SU-DHL-6 (cell line): ENCODE results near the gene NDUFB6.

Source experiments
- H2AFZ ChIP-seq: fragments of 200-600 bp; sonication (generic); 2 replicates; pipeline ENCODE4 v1.6.1; 2014; ENCODE audit warnings: low read depth, mild to moderate bottlenecking, moderate library complexity, mixed read lengths, antibody characterized with exemption, low read length; ENCODE audit not compliant: severe bottlenecking
- H3F3A ChIP-seq: fragments of 200-600 bp; shearing (Covaris generic); 2 replicates; pipeline ENCODE4 v1.6.0; 2016; ENCODE audit warnings: antibody characterized with exemption, mild to moderate bottlenecking; ENCODE audit not compliant: insufficient read depth
- H3K27ac ChIP-seq: fragments of 200-600 bp; sonication (generic); 2 replicates; pipeline ENCODE4 v1.5.1; 2016; ENCODE audit warnings: low read depth, mild to moderate bottlenecking, low read length, moderate library complexity, mixed read lengths
- H3K27me3 ChIP-seq: fragments of 200-600 bp; sonication (generic), shearing (Covaris generic); 2 replicates; pipeline ENCODE4 v1.6.0; 2014; ENCODE audit warnings: mild to moderate bottlenecking, low read length
- H3K36me3 ChIP-seq: fragments of 200-600 bp; sonication (generic); 2 replicates; pipeline ENCODE4 v1.6.1; 2014; ENCODE audit warnings: mild to moderate bottlenecking, low read length, mixed read lengths
- H3K4me2 ChIP-seq: fragments of 300-600, 200-600 bp; shearing (Covaris generic), sonication (generic); 2 replicates; pipeline ENCODE4 v1.6.0; 2014; ENCODE audit warnings: low read length, low read depth, mild to moderate bottlenecking; ENCODE audit not compliant: poor library complexity, severe bottlenecking
- H3K4me3 ChIP-seq: fragments of 200-600 bp; sonication (generic); 2 replicates; pipeline ENCODE4 v1.5.1; 2014; ENCODE audit warnings: antibody characterized with exemption, low read length, mild to moderate bottlenecking, mixed read lengths; ENCODE audit not compliant: insufficient read depth, poor library complexity, severe bottlenecking
- H3K79me2 ChIP-seq: fragments of 200-600 bp; sonication (generic); 2 replicates; pipeline ENCODE4 v1.6.1; 2014; ENCODE audit warnings: mild to moderate bottlenecking, low read length, moderate library complexity; ENCODE audit not compliant: insufficient read depth
- H3K9ac ChIP-seq: fragments of 200-600 bp; sonication (generic); 2 replicates; pipeline ENCODE4 v1.7.0; 2014; ENCODE audit warnings: mild to moderate bottlenecking, low read length
- H3K9me2 ChIP-seq: fragments of 200-600 bp; sonication (generic); replicated peaks from 2 replicates; pipeline ENCODE4 v1.6.1; 2014; ENCODE audit warnings: low read length; ENCODE audit not compliant: insufficient read depth
- H3K9me3 ChIP-seq: fragments of 200-600 bp; sonication (generic); 2 replicates; pipeline ENCODE4 v1.6.1; 2014; ENCODE audit warnings: low read length, mixed read lengths; ENCODE audit not compliant: insufficient read depth
- H4K20me1 ChIP-seq: fragments of 200-600 bp; sonication (generic); 2 replicates; pipeline ENCODE4 v1.6.1; 2014; ENCODE audit warnings: low read depth, mild to moderate bottlenecking, antibody characterized with exemption, low read length, moderate library complexity, mixed read lengths
- EZH2phosphoT487 ChIP-seq: fragments of 200-600 bp; sonication (generic), shearing (Covaris generic); conservative IDR thresholded peaks from 2 replicates; pipeline ENCODE4 v1.6.1; 2018; ENCODE audit warnings: mild to moderate bottlenecking, antibody characterized with exemption, low read length, moderate library complexity, mixed read lengths
- TF ChIP-seq, protein P1 (sequence below): fragments of 200-600 bp; sonication (generic); IDR thresholded peaks from one replicate; pipeline ENCODE4 v1.5.1; 2017; ENCODE audit warnings: antibody characterized with exemption, mild to moderate bottlenecking, low read length, moderate library complexity; ENCODE audit not compliant: insufficient read depth, poor library complexity, severe bottlenecking

Gene NDUFB6

DNA sequence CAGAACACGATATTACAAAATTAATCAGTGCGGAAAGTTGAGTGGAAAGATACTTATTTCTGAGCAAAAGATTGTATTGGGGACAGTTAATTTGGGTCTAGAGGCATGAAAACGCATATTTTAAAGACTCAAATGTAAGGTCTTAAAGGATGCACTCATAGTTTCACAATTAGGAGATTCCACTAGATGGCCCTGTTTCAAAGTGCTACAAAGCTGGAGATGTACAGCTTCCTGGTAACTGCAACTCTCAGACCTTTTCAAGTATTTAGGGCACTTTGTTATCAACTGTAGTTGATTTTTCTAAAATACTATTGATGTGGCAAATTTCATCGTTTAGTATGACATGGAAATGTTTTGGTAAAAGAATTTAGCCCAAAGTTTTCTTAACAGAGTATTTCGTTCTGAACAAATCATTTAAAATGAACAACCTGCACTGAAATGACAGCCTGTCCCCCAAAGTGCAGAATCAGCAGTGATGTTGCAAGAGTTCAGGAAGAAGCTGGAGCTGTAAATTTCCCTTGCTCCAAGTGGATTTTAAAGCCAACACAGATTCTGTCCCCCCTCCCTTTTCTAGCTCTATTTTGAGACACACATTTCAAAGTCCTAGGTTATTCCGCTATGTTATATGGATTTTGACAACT is 16.2 kb upstream of the NDUFB6 start:
- TF ChIP-seq, protein P1, sequence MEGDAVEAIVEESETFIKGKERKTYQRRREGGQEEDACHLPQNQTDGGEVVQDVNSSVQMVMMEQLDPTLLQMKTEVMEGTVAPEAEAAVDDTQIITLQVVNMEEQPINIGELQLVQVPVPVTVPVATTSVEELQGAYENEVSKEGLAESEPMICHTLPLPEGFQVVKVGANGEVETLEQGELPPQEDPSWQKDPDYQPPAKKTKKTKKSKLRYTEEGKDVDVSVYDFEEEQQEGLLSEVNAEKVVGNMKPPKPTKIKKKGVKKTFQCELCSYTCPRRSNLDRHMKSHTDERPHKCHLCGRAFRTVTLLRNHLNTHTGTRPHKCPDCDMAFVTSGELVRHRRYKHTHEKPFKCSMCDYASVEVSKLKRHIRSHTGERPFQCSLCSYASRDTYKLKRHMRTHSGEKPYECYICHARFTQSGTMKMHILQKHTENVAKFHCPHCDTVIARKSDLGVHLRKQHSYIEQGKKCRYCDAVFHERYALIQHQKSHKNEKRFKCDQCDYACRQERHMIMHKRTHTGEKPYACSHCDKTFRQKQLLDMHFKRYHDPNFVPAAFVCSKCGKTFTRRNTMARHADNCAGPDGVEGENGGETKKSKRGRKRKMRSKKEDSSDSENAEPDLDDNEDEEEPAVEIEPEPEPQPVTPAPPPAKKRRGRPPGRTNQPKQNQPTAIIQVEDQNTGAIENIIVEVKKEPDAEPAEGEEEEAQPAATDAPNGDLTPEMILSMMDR = peak; percentile 49
- TF ChIP-seq EZH2phosphoT487 = no peak
- H2AFZ ChIP-seq = no peak overlapping the region
- H4K20me1 ChIP-seq = no peaks in the 10 kb centered on the region
- H3K36me3 ChIP-seq = no peaks in the 10 kb centered on the region
- no peak overlapping the region for H3K27ac ChIP-seq
- H3K9ac ChIP-seq = no peak overlapping the region
- H3F3A ChIP-seq = no peaks in the 10 kb centered on the region
- H3K4me2 ChIP-seq = no peak overlapping the region
- H3K4me3 ChIP-seq = no peak overlapping the region
- no peaks in the 10 kb centered on the region for H3K9me2 ChIP-seq
- no peaks in the 10 kb centered on the region for H3K79me2 ChIP-seq
- H3K27me3 ChIP-seq = no peaks in the 10 kb centered on the region
- H3K9me3 ChIP-seq = no peaks in the 10 kb centered on the region

DNA sequence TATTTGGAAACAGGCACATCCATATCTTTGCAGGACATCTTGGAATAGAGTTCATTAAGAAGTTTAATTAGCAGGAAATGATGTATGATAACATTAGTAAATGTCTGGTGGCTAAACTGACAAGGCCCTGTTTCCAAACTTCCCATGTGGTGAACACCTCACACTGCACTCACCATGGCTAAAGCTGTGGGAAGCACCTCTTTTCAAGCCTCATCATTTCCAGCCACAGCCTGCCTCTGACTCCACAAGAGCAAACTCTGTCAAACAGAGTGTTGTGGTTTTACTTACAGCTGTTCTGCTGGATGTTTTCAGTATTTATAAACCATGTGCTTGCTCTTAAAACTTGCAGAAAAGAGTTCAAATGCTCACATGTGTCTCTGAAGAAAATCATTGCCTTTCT is 14.9 kb upstream of the NDUFB6 start:
- Histone ChIP-seq H2AFZ (no peak overlapping the region), H4K20me1 (no peaks in the 10 kb centered on the region), H3F3A (no peaks in the 10 kb centered on the region), H3K27ac (no peak overlapping the region), H3K9me2 (no peaks in the 10 kb centered on the region), H3K9me3 (no peaks in the 10 kb centered on the region), H3K79me2 (no peaks in the 10 kb centered on the region), H3K36me3 (no peaks in the 10 kb centered on the region), H3K4me2 (no peak overlapping the region), H3K4me3 (no peak overlapping the region), H3K9ac (no peak overlapping the region), H3K27me3 (no peaks in the 10 kb centered on the region)
- TF ChIP-seq, protein P1 = no peak
- TF ChIP-seq EZH2phosphoT487 = no peak

DNA sequence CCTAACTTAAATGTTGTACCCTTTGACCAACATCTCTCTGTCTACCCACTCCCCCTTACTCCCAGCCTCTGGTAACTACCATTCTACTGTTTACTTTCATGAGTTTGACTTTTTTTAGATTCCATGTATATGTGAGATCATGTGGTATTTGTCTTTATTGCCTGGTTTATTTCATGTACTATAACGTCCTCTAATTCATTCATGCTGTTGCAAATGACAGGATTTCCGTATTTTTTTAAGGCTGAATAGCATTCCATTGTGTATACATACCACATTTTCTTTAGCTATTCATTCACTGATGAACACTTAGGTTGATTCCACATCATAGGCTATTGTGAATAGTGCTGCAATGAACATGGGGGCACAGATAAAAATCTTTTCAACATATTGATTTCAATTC is 11.8 kb upstream of the NDUFB6 start:
- no peaks in the 10 kb centered on the region for H4K20me1 ChIP-seq

More for the DNA sequence above, 11.8 kb upstream of the NDUFB6 start:
- no peaks in the 10 kb centered on the region for H3K9me2 ChIP-seq
- H3F3A ChIP-seq = no peaks in the 10 kb centered on the region
- H3K27ac ChIP-seq = no peak overlapping the region
- H3K9ac ChIP-seq = no peak overlapping the region
- no peaks in the 10 kb centered on the region for H3K9me3 ChIP-seq
- H3K27me3 ChIP-seq = no peaks in the 10 kb centered on the region
- no peak overlapping the region for H2AFZ ChIP-seq
- no peak overlapping the region for H3K4me2 ChIP-seq
- H3K79me2 ChIP-seq = no peaks in the 10 kb centered on the region
- TF ChIP-seq, protein P1 = no peak
- TF ChIP-seq EZH2phosphoT487 = no peak
- no peak overlapping the region for H3K4me3 ChIP-seq
- H3K36me3 ChIP-seq = no peaks in the 10 kb centered on the region
